WTC11 (cell line): ENCODE data around the gene CRBN. TPM values are rescaled to one million over a fixed set of nuclear protein-coding genes. Genes with fewer than 3 reads are reported as not detected.

Experiments
- ATAC-seq: fragments of 200-7000 bp; cut with Tn5 transposase; 2 replicates; pipeline ENCODE4 v1.10.0; 2021; ENCODE audit warnings: mild to moderate bottlenecking, moderate library complexity
- CTCF ChIA-PET: fragments of 300-600 bp; sonication (Branson Sonifier 250); formaldehyde crosslinking; loops from one replicate; lab custom pipeline; 2021; ENCODE audit warnings: antibody characterized with exemption; lab: Charles Lee
- POLR2A ChIA-PET: fragments of 350-600 bp; sonication (Branson Sonifier 250); formaldehyde crosslinking; loops from one replicate; lab custom pipeline; 2021; ENCODE audit warnings: antibody characterized with exemption; lab: Charles Lee
- DNase-seq: peaks from one replicate; pipeline ENCODE4 v3.0.0; 2021; ENCODE audit warnings: low spot score
- H3K27ac Mint-ChIP-seq: 2 replicates; pipeline ENCODE4 v1.8.0; 2021; ENCODE audit warnings: mixed read lengths
- H3K27me3 Mint-ChIP-seq: 2 replicates; pipeline ENCODE4 v1.8.0; 2021; ENCODE audit warnings: low read depth, mild to moderate bottlenecking, moderate library complexity, mixed read lengths
- H3K36me3 Mint-ChIP-seq: 2 replicates; pipeline ENCODE4 v1.8.0; 2021; ENCODE audit warnings: mixed read lengths
- H3K4me1 Mint-ChIP-seq: 2 replicates; pipeline ENCODE4 v1.8.0; 2022; ENCODE audit warnings: mixed read lengths
- H3K4me3 Mint-ChIP-seq: 2 replicates; pipeline ENCODE4 v1.8.0; 2021; ENCODE audit warnings: mild to moderate bottlenecking, moderate library complexity, mixed read lengths
- H3K9me3 Mint-ChIP-seq: 2 replicates; pipeline ENCODE4 v1.8.0; 2021; ENCODE audit warnings: mixed read lengths
- ATF1 ChIP-seq: sonication (generic); formaldehyde crosslinking; IDR thresholded peaks from 2 replicates; pipeline ENCODE4 v1.8.1; 2023; ENCODE audit warnings: mild to moderate bottlenecking, moderate library complexity, missing genetic modification reagents
- ETV6 ChIP-seq: sonication (generic); formaldehyde crosslinking; IDR thresholded peaks from 2 replicates; pipeline ENCODE4 v1.8.1; 2022; ENCODE audit warnings: mild to moderate bottlenecking, missing genetic modification reagents
- FOXJ3 ChIP-seq: sonication (generic); formaldehyde crosslinking; IDR thresholded peaks from 2 replicates; pipeline ENCODE4 v1.9.0; 2021; ENCODE audit warnings: missing genetic modification reagents, mild to moderate bottlenecking, borderline replicate concordance
- FOXK1 ChIP-seq: sonication (generic); formaldehyde crosslinking; IDR thresholded peaks from 2 replicates; pipeline ENCODE4 v1.8.0; 2022; ENCODE audit warnings: mild to moderate bottlenecking, moderate library complexity, missing genetic modification reagents
- JAZF1 ChIP-seq: fragments of 250-450 bp; sonication (Bioruptor Pico); IDR thresholded peaks from 2 replicates; pipeline ENCODE4 v1.9.0; 2021; ENCODE audit warnings: moderate library complexity, mild to moderate bottlenecking, inconsistent platforms
- JUN ChIP-seq: sonication (generic); formaldehyde crosslinking; IDR thresholded peaks from 2 replicates; pipeline ENCODE4 v1.8.0; 2023; ENCODE audit warnings: mild to moderate bottlenecking, missing genetic modification reagents
- KAT7 ChIP-seq: sonication (generic); formaldehyde crosslinking; IDR thresholded peaks from 2 replicates; pipeline ENCODE4 v1.8.1; 2023; ENCODE audit warnings: missing genetic modification reagents, mild to moderate bottlenecking, borderline replicate concordance
- MYBL2 ChIP-seq: sonication (generic); formaldehyde crosslinking; IDR thresholded peaks from 2 replicates; pipeline ENCODE4 v1.8.1; 2023; ENCODE audit warnings: mild to moderate bottlenecking, moderate library complexity, missing genetic modification reagents
- NR2C2 ChIP-seq: sonication (generic); formaldehyde crosslinking; IDR thresholded peaks from 2 replicates; pipeline ENCODE4 v1.8.0; 2022; ENCODE audit warnings: mild to moderate bottlenecking, missing genetic modification reagents
- RELA ChIP-seq: sonication (generic); formaldehyde crosslinking; IDR thresholded peaks from 2 replicates; pipeline ENCODE4 v1.8.1; 2022; ENCODE audit warnings: missing genetic modification reagents, mild to moderate bottlenecking, borderline replicate concordance
- TEAD1 ChIP-seq: sonication (generic); formaldehyde crosslinking; IDR thresholded peaks from 2 replicates; pipeline ENCODE4 v1.8.0; 2022; ENCODE audit warnings: mild to moderate bottlenecking, missing genetic modification reagents
- TEAD4 ChIP-seq: sonication (generic); formaldehyde crosslinking; IDR thresholded peaks from 2 replicates; pipeline ENCODE4 v1.8.0; 2022; ENCODE audit warnings: mild to moderate bottlenecking, missing genetic modification reagents
- ZNF317 ChIP-seq: sonication (generic); formaldehyde crosslinking; IDR thresholded peaks from 2 replicates; pipeline ENCODE4 v1.8.1; 2023; ENCODE audit warnings: low read depth, mild to moderate bottlenecking, moderate library complexity, missing genetic modification reagents, borderline replicate concordance
- total RNA-seq: library from RNA; stranded (reverse); gene quantifications from 3 replicates; pipeline ENCODE4 v1.2.3, GENCODE V29; 2021
- TF ChIP-seq, protein P1 (sequence below): sonication (generic); formaldehyde crosslinking; IDR thresholded peaks from 2 replicates; pipeline ENCODE4 v1.8.1; 2022; ENCODE audit warnings: low read depth, mild to moderate bottlenecking, moderate library complexity, missing genetic modification reagents, borderline replicate concordance
- TF ChIP-seq, protein P2 (sequence below): sonication (generic); formaldehyde crosslinking; IDR thresholded peaks from 2 replicates; pipeline ENCODE4 v1.8.0; 2023; ENCODE audit warnings: missing genetic modification reagents
- TF ChIP-seq, protein P3 (sequence below): fragments of 250-450 bp; sonication (Bioruptor Pico); IDR thresholded peaks from 2 replicates; pipeline ENCODE4 v2.1.2; 2022; ENCODE audit warnings: mild to moderate bottlenecking, moderate library complexity
- TF ChIP-seq, protein P4 (sequence below): fragments of 250-450 bp; sonication (Bioruptor Pico); IDR thresholded peaks from 2 replicates; pipeline ENCODE4 v1.9.0; 2021; ENCODE audit warnings: mild to moderate bottlenecking
- TF ChIP-seq, protein P5 (sequence below): sonication (generic); formaldehyde crosslinking; IDR thresholded peaks from 2 replicates; pipeline ENCODE4 v1.8.0; 2023; ENCODE audit warnings: mild to moderate bottlenecking, missing genetic modification reagents
- TF ChIP-seq, protein P6 (sequence below): sonication (generic); formaldehyde crosslinking; IDR thresholded peaks from 2 replicates; pipeline ENCODE4 v1.8.1; 2023; ENCODE audit warnings: mild to moderate bottlenecking, moderate library complexity, missing genetic modification reagents
- TF ChIP-seq, protein P7 (sequence below): sonication (generic); formaldehyde crosslinking; IDR thresholded peaks from 2 replicates; pipeline ENCODE4 v1.8.0; 2022; ENCODE audit warnings: mild to moderate bottlenecking, missing genetic modification reagents
- TF ChIP-seq, protein P8 (sequence below): sonication (generic); formaldehyde crosslinking; IDR thresholded peaks from 2 replicates; pipeline ENCODE4 v1.8.0; 2022; ENCODE audit warnings: mild to moderate bottlenecking, missing genetic modification reagents

CRBN gene
- total RNA-seq, 1 experiment from 2014 or later: 24.4 TPM

DNA sequence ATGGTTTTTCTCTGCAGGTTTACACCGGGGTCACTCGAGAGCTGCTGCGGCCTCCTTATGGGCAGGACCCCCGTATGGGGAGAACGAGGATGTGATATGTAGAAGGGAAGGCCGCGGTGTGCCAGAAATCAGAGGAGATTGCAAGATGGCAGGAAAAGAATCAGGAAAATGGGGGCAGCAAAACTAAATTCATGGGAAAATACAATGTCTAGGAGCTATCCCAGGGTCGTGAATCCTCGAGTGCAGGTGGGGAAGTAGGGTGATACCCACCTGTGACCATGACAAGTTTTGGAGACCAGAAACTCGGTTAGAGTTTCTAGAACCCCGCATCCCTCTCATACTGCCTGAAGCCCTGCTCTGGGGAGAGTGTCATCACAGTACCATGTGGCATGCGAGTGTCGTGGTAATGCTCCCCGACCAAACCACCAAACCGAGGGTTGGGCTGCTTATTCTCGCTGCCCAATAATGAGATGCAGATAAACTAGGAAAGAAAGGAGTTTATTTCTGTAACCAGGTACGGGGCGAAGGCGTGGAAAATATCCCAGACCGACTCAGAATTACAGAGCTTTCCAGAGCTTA is 52.0 kb downstream of the CRBN start:
- POLR2A ChIA-PET: no interaction called here
- H3K4me1 Mint-ChIP-seq: peaks cover 9% of the 10 kb centered on the region
- peak overlapping the region; percentile 88 for H3K4me3 Mint-ChIP-seq
- peaks cover 7% of the 10 kb centered on the region for H3K27me3 Mint-ChIP-seq
- H3K27ac Mint-ChIP-seq: peak overlapping the region; percentile 63; the same call in 1 of the 2 replicates
- peaks cover 33% of the 10 kb centered on the region for H3K36me3 Mint-ChIP-seq
- ATAC-seq: no peak
- H3K9me3 Mint-ChIP-seq: peaks cover 23% of the 10 kb centered on the region
- DNase-seq: no peak
- TF ChIP-seq, protein P1, sequence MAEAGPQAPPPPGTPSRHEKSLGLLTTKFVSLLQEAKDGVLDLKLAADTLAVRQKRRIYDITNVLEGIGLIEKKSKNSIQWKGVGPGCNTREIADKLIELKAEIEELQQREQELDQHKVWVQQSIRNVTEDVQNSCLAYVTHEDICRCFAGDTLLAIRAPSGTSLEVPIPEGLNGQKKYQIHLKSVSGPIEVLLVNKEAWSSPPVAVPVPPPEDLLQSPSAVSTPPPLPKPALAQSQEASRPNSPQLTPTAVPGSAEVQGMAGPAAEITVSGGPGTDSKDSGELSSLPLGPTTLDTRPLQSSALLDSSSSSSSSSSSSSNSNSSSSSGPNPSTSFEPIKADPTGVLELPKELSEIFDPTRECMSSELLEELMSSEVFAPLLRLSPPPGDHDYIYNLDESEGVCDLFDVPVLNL (CRISPR knock-in tag): no peak
- CTCF ChIA-PET: interaction anchor here (0.6 kb wide), 1 partner anchor 346 kb away, joined by 5 read pairs; no protein-coding TSS in a partner anchor

DNA sequence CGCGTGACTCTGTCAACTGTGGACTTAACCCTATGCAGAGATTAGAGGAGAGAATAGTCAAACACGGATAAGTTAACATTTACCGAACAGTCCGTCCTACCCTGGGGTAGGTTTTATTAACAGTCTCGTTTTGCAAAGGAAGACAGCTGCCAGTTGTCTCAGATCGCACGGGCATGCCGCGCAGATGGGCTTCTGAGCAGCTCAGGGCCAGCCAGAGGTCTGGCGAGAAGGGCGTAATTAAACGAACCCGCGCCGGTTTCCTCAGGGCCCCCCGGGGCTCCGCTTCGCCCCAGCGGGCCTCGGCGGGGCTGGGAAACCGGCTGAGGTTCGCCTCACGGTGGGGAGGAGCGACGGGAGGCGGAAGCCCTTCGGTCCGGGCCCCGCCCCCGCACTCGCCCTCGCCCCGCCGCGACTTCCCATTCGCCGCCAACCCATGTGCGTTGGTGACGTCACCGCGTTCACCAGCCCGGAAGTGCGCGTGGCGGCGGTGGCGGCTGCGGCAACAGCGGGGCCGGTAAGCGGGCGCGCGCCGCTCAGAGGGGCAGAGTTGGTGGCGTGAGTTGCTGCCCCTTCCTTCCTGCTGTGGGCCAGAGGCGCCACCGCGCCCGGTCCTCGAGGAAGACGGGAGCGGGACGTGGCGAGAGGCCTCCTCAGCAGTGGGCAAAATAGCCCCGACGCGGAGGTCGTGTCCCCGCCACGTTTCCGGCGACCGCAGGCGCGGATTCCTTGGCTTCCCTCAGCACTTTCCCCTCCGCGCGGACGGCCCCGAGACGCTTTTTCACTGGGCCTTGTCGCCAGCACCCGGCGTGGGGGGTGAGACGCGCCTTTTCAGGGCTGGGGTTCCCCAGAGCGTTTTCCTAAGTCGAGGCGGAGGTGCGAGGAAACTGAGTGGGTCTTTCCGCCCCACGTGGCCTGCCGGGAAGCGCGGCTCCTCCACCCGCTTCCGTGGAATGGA is 52.7 kb downstream of the CRBN start, which contains the start of gene TRNT1:
TSS of gene TRNT1 (plus strand) at position 464 of the 955 bp plus-strand sequence. CDS start 2,101 bp downstream, outside the sequence.
- DNase-seq: peak; percentile 88
- H3K4me3 Mint-ChIP-seq: peak within 1 kb of the TSS; percentile 88
- ChIA-PET CTCF (no interaction called here), POLR2A (no interaction called here)
- H3K36me3 Mint-ChIP-seq: peaks cover 33% of the 10 kb centered on the region
- H3K4me1 Mint-ChIP-seq: peaks cover 9% of the 10 kb centered on the region
- peak; percentile 97 for ATAC-seq
- peaks cover 27% of the 10 kb centered on the region for H3K9me3 Mint-ChIP-seq
- peak within 1 kb of the TSS; percentile 84 for H3K27ac Mint-ChIP-seq
- H3K27me3 Mint-ChIP-seq: peaks cover 7% of the 10 kb centered on the region
- TF ChIP-seq MYBL2 (CRISPR knock-in tag): no peak
- TF ChIP-seq ZNF317: no peak
- TF ChIP-seq JUN (CRISPR knock-in tag): peak; percentile 72
- TF ChIP-seq, protein P2, sequence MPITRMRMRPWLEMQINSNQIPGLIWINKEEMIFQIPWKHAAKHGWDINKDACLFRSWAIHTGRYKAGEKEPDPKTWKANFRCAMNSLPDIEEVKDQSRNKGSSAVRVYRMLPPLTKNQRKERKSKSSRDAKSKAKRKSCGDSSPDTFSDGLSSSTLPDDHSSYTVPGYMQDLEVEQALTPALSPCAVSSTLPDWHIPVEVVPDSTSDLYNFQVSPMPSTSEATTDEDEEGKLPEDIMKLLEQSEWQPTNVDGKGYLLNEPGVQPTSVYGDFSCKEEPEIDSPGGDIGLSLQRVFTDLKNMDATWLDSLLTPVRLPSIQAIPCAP (CRISPR knock-in tag): no peak
- TF ChIP-seq, protein P3, sequence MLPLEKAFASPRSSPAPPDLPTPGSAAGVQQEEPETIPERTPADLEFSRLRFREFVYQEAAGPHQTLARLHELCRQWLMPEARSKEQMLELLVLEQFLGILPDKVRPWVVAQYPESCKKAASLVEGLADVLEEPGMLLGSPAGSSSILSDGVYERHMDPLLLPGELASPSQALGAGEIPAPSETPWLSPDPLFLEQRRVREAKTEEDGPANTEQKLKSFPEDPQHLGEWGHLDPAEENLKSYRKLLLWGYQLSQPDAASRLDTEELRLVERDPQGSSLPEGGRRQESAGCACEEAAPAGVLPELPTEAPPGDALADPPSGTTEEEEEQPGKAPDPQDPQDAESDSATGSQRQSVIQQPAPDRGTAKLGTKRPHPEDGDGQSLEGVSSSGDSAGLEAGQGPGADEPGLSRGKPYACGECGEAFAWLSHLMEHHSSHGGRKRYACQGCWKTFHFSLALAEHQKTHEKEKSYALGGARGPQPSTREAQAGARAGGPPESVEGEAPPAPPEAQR (CRISPR knock-in tag): no peak
- TF ChIP-seq FOXK1 (CRISPR knock-in tag): peak; percentile 86
- TF ChIP-seq TEAD4 (CRISPR knock-in tag): 0 out of 2 replicates have a peak, but pooled peaks have one; percentile 36
- TF ChIP-seq, protein P4, sequence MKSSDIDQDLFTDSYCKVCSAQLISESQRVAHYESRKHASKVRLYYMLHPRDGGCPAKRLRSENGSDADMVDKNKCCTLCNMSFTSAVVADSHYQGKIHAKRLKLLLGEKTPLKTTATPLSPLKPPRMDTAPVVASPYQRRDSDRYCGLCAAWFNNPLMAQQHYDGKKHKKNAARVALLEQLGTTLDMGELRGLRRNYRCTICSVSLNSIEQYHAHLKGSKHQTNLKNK (CRISPR knock-in tag): no peak
- peak; percentile 86; the same call in 1 of the 2 replicates for TF ChIP-seq RELA
- 0 out of 2 replicates have a peak, but pooled peaks have one; percentile 36 for TF ChIP-seq TEAD1 (CRISPR knock-in tag)
- TF ChIP-seq, protein P5, sequence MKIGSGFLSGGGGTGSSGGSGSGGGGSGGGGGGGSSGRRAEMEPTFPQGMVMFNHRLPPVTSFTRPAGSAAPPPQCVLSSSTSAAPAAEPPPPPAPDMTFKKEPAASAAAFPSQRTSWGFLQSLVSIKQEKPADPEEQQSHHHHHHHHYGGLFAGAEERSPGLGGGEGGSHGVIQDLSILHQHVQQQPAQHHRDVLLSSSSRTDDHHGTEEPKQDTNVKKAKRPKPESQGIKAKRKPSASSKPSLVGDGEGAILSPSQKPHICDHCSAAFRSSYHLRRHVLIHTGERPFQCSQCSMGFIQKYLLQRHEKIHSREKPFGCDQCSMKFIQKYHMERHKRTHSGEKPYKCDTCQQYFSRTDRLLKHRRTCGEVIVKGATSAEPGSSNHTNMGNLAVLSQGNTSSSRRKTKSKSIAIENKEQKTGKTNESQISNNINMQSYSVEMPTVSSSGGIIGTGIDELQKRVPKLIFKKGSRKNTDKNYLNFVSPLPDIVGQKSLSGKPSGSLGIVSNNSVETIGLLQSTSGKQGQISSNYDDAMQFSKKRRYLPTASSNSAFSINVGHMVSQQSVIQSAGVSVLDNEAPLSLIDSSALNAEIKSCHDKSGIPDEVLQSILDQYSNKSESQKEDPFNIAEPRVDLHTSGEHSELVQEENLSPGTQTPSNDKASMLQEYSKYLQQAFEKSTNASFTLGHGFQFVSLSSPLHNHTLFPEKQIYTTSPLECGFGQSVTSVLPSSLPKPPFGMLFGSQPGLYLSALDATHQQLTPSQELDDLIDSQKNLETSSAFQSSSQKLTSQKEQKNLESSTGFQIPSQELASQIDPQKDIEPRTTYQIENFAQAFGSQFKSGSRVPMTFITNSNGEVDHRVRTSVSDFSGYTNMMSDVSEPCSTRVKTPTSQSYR: peak; percentile 25; the same call in 1 of the 2 replicates
- no peak for TF ChIP-seq ATF1 (CRISPR knock-in tag)
- 0 out of 2 replicates have a peak, but pooled peaks have one; percentile 10 for TF ChIP-seq NR2C2 (CRISPR knock-in tag)
- TF ChIP-seq, protein P6, sequence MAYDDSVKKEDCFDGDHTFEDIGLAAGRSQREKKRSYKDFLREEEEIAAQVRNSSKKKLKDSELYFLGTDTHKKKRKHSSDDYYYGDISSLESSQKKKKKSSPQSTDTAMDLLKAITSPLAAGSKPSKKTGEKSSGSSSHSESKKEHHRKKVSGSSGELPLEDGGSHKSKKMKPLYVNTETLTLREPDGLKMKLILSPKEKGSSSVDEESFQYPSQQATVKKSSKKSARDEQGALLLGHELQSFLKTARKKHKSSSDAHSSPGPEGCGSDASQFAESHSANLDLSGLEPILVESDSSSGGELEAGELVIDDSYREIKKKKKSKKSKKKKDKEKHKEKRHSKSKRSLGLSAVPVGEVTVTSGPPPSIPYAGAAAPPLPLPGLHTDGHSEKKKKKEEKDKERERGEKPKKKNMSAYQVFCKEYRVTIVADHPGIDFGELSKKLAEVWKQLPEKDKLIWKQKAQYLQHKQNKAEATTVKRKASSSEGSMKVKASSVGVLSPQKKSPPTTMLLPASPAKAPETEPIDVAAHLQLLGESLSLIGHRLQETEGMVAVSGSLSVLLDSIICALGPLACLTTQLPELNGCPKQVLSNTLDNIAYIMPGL: peak; percentile 73
- peak; percentile 78 for TF ChIP-seq KAT7
- no peak for TF ChIP-seq JAZF1 (CRISPR knock-in tag)
- TF ChIP-seq FOXJ3 (CRISPR knock-in tag): no peak
- TF ChIP-seq, protein P7, sequence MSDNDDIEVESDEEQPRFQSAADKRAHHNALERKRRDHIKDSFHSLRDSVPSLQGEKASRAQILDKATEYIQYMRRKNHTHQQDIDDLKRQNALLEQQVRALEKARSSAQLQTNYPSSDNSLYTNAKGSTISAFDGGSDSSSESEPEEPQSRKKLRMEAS (CRISPR knock-in tag): peak; percentile 94
- TF ChIP-seq ETV6: peak; percentile 76
- TF ChIP-seq, protein P8, sequence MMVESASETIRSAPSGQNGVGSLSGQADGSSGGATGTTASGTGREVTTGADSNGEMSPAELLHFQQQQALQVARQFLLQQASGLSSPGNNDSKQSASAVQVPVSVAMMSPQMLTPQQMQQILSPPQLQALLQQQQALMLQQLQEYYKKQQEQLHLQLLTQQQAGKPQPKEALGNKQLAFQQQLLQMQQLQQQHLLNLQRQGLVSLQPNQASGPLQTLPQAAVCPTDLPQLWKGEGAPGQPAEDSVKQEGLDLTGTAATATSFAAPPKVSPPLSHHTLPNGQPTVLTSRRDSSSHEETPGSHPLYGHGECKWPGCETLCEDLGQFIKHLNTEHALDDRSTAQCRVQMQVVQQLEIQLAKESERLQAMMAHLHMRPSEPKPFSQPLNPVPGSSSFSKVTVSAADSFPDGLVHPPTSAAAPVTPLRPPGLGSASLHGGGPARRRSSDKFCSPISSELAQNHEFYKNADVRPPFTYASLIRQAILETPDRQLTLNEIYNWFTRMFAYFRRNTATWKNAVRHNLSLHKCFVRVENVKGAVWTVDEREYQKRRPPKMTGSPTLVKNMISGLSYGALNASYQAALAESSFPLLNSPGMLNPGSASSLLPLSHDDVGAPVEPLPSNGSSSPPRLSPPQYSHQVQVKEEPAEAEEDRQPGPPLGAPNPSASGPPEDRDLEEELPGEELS (CRISPR knock-in tag): peak; percentile 43; the same call in 1 of the 2 replicates
